GM12874 (cell line): ENCODE measurements around the gene KRTAP10-4.

Experiments used
- CTCF ChIP-seq: IDR thresholded peaks from 2 replicates; pipeline ENCODE4 v1.5.1; 2011; ENCODE audit warnings: low read depth, mild to moderate bottlenecking, control low read depth, low read length, moderate library complexity; ENCODE audit not compliant: insufficient read depth

The KRTAP10-4 gene

GRCh38 chr21:44532712-44533111, 40.8 kb upstream of the KRTAP10-4 start:
- TF ChIP-seq CTCF, result no peak

DNA sequence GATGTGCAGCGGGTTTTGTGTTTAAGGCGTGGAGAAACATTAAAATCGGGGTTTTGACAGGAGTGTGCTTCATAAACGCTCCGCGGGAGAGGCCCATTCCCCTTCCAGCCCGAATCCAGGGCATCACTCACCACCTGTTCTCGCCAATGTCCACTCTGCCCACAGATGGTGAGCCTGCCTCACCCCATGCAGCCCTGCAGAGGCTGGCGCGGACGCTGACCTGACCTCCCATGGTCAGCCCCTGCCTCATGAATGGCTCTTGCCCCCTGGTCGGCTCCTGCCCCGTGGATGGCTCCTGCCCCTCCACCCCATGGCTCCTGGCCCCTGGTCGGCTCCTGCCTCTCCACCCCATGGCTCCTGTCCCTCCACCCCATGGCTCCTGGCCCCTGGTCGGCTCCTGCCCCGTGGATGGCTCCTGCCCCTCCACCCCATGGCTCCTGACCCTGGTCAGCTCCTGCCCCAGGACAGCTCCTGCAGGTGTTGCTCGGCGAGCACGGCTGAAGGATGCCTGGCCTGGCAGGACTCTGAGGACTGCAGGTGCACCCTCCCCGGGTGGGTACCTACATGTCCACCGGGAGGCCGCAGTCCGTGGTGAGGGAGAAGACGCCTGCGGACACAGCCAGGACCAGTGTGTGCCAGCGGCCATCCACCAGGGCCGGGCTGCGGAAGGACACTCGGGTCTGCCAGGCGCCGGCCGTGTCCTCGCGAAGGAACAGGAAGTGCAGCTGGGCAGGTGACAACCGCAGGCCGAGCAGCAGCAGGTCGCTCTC, 40.2 kb upstream of the KRTAP10-4 start:
- TF ChIP-seq CTCF, result no peak

DNA sequence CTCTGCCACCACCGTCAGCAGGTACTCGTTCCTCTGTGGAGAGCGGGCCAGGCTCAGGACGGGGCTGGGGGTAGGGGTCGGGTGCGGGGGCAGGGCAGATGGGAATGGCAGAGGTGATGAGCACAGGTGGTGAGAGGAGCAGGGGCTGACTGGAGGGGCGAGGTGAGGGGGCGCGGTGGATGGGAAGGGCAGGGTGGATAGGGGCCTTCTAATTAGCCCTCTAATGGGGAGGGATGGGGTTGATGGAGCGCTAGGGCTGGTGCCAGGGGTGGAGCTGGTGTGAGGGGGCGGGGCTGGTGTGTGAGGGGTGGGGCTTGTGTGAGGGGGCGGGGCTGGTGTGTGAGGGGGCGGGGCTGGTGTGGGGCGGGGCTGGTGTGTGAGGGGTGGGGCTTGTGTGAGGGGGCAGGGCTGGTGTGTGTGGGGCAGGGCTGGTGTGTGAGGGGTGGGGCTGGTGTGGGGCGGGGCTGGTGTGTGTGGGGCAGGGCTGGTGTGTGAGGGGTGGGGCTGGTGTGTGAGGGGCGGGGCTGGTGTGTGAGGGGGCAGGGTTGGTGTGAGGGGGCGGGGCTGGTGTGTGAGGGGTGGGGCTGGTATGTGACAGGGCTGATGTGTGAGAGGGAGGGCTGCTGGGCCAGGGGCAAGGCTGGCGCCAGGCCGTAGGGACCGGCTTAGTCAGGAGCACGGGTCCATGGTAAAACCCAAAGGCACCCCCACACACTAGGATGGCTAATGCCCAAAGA, 39.5 kb upstream of the KRTAP10-4 start:
- TF ChIP-seq CTCF, result no peak

- no peak for TF ChIP-seq CTCF
Measured at GRCh38 chr21:44534688-44535087, 38.8 kb upstream of the KRTAP10-4 start.

- TF ChIP-seq CTCF, result no peak
Measured at GRCh38 chr21:44535963-44536362, 37.6 kb upstream of the KRTAP10-4 start.

DNA sequence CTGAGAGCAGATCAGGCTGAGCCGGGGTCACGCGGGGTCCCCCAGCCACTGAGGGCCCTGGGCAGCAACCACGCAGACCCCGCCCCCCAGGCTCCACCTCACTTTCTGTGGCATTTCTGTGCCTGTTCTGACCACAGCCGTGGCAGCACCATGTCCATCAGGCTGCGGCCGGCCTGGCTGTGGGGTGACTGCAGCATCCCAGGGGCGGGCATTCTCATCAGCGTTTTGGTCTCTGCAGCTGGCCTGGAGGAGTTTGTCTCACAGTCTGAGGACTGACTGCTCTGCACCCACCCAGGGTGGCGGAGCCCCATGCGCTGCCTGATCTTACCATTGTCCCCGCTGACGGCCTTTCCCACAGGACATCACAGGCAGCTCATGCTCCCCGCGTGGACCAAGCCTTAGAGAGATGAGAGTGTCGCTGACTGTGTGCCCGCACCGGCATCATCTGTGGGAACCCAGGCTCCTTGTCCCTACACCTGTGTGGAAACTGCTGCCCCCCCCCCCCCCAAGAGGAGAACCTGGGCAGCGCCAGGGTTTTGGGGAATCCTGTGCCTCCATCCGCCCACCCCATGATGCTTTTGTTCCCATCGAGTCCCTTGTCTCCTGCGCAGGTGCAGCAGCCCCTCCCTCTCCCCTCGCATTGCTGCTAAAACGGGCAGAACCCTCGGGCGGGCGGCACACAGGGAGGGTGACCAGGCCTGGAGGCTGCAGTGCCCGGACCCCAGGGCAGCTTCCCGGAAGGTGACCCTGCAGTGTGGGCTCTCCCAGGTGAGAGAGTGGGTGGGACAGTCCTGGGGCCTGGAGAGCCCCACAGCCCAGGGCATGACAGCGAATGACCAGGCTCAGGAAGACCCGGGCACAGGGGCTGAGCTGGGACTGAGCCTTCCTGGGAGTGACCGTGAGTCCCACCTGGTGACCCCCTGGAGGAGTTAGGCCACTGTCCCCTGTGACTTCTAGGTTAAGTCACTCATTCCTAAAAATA, 35.3 kb upstream of the KRTAP10-4 start:
- no peak for TF ChIP-seq CTCF

- TF ChIP-seq CTCF, result no peak
Measured at GRCh38 chr21:44539046-44539445, 34.5 kb upstream of the KRTAP10-4 start.
